GM23248 (cell line): ENCODE data around the gene SLC46A1.

Source experiments
- EZH2 ChIP-seq: fragments of 200-600 bp; sonication (generic); IDR thresholded peaks from 2 replicates; pipeline ENCODE4 v1.6.1; 2018; ENCODE audit warnings: antibody characterized with exemption, mild to moderate bottlenecking; ENCODE audit not compliant: insufficient read depth, poor library complexity, severe bottlenecking
- EZH2phosphoT487 ChIP-seq: fragments of 200-600 bp; sonication (generic); IDR thresholded peaks from 2 replicates; pipeline ENCODE4 v1.6.1; 2018; ENCODE audit warnings: antibody characterized with exemption, moderate library complexity, mild to moderate bottlenecking, low read depth; ENCODE audit not compliant: insufficient read depth

GRCh38 chr17:28413804-28414203 is 7.8 kb upstream of the SLC46A1 start:
- TF ChIP-seq EZH2phosphoT487 (no peak), EZH2 (no peak)
